NK-92 (cell line): ENCODE results near the gene CYP26A1.

Experiments
- DNase-seq: peaks from one replicate; lab custom pipeline; 2025; ENCODE audit not compliant: unreplicated experiment; lab: John Stamatoyannopoulos, UW

CYP26A1 gene, protein sequence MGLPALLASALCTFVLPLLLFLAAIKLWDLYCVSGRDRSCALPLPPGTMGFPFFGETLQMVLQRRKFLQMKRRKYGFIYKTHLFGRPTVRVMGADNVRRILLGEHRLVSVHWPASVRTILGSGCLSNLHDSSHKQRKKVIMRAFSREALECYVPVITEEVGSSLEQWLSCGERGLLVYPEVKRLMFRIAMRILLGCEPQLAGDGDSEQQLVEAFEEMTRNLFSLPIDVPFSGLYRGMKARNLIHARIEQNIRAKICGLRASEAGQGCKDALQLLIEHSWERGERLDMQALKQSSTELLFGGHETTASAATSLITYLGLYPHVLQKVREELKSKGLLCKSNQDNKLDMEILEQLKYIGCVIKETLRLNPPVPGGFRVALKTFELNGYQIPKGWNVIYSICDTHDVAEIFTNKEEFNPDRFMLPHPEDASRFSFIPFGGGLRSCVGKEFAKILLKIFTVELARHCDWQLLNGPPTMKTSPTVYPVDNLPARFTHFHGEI

DNA sequence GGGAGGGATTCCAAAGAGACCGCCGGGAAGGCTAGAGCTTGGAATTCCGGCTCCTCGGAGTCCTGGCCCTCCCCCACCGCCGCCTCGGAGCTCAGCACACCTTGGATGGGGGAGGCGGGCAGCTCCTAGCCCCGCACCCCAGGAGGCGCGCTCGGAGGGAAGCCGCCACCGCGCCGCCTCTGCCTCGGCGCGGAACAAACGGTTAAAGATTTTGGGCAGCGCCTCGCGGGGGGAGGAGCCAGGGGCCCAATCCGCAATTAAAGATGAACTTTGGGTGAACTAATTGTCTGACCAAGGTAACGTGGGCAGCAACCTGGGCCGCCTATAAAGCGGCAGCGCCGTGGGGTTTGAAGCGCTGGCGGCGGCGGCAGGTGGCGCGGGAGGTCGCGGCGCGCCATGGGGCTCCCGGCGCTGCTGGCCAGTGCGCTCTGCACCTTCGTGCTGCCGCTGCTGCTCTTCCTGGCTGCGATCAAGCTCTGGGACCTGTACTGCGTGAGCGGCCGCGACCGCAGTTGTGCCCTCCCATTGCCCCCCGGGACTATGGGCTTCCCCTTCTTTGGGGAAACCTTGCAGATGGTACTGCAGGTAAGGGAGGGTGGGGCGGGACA is at the start of gene CYP26A1:
CYP26A1 (plus strand) TSS at position 355 of the 608 bp plus-strand sequence; CDS start at position 397, 42 bp downstream.
- no peak for DNase-seq

DNA sequence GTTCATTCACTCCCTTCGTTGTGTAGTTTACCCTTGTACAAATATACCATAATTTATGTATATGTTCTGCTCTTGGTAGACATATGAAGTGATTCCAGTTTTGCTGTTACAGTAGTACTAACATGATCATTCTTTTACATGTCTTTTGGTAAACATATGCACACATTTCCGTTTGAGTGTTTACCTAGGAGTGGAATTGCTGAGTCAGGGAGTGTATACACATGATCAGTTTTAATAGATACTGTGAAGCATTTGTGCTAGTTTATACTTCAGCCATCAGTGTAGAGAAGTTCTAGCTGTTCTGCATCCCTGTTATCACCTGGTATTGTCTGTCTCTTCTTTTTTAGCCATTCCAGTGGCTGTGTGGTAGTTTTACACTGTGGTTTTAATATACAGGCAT is 47.6 kb upstream of the CYP26A1 start:
- DNase-seq: no peak

DNA sequence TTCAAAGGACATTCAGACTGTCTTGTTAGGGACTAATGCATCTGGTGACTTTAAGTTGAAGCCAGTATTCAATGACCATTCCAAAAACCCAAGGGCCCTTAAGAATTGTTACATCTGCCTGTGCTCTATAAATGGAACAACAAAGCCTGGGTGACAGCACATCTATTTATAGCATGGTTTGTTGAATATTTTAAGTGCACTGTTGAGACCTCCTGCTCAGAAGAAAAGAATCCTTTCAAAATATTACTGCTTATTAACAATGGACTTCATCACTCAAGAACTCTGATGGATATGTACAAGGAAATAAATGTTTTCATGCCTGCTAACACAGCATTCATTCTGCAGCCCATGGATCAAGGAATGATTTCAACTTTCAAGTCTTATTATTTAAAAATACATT is 46.2 kb upstream of the CYP26A1 start:
- DNase-seq: no peak

DNA sequence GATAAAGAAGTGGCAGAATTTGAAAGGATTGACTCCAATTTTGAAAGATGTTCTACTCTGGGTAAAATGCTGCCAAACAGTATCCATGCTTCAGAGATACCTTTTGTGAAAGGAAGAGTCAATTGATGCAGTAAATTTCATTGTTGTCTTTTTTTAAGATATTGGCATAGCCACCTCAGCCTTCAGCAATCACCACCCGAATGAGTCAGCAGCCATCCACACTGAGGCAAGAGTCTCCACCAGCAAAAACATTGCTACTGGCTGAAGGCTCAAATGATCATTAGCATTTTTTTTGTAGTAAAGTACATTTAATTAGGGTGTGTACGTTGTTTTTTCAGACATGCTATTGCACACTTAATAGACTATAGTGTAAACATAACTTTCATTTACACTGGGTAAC is 44.8 kb upstream of the CYP26A1 start:
- no peak for DNase-seq

DNA sequence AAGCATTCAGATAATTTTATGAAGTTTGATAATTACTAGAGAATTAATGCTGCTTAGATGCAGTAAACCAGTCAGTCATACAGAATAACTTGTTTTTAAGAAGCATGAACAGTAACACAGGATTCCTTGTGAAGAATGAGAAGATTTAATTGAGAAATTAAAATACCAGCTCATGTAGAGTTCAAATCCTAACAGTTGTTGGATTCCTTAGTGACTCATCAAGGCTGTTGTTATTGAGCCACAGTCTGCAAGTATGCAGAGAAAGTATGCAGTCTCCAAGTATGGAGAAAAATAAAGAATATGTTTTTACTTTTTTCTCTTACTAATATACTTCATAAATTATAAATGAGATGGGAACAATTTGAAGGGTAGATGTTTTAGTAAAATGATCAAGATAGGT is 43.3 kb upstream of the CYP26A1 start:
- no peak for DNase-seq

DNA sequence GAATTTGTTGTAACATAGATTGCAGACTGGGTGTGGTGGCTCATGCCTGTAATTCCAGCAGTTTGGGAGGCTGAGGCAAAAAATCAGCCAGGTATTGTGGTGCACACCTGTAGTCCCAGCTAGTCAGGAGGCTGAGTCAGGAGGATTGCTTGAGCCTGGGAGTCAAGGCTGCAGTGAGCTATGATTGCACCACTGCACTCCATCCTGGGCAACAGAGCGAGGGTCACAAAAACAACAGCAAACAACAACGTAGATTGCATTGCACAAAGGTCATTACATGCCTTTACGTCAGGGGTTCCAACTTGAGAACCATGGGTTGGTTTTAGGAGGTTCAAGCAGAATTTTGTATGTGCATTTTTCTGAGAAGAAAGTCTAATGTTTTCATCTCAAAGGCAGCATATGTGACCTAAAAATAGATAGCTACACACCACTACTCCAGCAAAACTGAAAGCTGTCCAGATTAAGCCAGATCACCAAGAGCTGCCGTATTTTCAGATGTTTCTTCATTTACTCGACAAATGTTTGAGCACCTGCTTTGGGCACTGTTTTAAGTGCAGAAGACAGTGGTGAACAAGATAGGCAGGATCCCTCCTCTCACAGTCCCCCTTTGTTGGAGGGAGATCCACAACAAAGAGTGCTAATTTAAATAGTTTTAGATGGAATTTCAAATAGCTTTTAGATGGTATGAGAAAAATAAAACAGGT is 41.4 kb upstream of the CYP26A1 start:
- DNase-seq: no peak

DNA sequence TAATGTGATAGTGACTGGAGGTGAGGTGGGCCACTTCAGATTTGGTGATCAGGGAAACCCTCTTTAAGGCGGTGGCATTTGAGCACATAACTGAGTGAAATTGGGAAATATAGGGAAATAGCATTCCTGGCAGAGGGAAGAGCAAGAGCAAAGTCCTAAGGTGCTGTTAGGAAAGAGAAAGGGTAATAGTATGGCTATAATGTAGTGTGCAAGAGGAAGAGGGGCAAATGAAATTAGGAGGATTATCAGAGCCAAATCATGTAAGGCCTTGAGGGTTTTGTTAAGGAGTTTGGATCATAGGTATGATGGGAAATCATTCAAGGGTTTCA is 40.9 kb upstream of the CYP26A1 start:
- DNase-seq: no peak

DNA sequence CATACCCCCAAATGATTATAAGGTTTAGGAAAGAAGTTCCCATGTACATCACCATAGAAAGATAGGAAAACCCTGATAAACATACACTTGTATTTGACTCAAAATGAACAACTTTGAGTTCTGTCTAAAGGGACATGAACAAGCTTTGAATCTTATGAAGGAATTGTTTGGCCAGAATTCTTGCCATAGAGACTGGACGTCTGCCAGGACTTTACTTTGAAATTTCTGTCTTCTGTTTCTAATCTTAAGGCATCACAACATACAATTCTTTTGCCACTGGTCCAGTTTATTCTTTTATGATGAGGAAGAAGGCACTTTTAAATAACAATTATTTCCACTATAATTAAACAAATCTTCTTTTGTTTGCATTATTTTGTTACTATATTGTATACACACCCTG is 39.3 kb upstream of the CYP26A1 start:
- no peak for DNase-seq

DNA sequence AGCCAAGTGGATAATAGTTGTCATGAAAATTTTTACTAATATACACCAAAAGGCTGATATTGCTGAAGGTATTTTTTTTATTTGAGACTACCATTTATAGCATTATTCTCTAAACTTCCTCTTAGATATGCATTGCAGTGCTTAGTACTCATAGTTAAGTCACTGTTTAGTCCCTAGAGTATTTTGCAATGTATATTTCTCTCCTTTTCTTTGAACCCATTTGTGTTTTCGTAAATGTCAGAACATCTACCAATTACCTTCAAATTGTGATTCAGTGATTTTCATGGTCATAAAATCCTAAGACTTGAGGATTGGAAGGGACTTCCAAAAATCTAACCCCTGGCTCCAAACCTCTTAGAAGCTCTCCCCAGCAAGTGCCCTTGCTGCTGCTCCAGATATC is 34.6 kb upstream of the CYP26A1 start:
- DNase-seq: no peak

DNA sequence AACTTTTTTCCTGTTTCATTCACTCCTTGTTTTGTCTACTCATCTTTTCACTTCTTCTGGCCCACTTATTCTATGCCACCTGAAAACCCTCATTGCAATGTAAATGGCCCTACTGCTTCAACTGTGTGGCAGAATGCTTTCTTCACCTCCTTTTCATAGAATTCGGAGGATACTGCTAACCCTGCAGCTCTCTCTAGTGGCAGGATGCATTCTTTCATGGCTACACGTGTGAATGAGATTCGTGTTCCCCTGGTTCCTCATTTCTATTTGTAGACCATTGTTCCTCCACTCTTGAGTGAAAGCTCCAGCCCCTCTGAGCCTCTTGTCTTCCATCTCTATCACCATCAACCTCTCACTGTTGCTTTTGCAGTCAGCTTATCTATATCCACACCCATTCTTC is 34.0 kb upstream of the CYP26A1 start:
- DNase-seq: no peak

DNA sequence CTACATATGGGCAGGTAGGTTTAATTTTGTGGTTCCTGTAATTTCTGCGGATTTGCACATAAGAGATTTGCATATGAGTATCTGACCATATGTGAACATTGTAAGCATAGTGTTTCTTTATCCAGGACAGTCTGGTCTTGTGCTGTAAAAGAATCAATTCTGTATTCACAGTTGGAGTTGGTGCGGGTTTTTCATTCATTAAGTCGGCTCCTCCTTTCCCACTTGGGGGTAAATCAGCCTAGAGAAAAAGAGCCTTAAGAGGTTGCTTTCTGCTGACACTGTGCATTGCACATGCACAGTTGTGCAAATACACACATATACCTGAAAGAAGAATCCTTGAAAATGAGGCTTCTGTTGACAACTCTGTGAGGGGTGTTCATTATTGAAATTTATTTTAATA is 19.2 kb upstream of the CYP26A1 start:
- no peak for DNase-seq

DNA sequence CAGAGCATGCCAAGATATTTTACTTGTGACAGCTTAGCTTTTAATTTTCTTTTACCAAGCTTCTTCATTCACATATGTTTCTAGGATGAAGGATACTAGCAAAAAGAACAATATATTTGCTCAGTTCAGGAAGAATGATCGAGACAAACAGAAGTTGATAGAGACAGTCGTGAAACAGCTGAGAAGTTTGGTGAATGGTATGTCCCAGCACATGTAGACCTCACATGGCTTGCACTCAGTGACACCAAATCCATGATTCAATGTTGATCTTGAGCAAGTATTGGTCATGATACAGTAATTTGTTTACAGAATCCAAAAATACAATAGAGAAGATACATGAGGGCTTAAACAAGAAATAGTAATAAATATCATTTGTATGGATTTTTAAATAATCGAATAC is 15.6 kb upstream of the CYP26A1 start:
- DNase-seq: no peak

DNA sequence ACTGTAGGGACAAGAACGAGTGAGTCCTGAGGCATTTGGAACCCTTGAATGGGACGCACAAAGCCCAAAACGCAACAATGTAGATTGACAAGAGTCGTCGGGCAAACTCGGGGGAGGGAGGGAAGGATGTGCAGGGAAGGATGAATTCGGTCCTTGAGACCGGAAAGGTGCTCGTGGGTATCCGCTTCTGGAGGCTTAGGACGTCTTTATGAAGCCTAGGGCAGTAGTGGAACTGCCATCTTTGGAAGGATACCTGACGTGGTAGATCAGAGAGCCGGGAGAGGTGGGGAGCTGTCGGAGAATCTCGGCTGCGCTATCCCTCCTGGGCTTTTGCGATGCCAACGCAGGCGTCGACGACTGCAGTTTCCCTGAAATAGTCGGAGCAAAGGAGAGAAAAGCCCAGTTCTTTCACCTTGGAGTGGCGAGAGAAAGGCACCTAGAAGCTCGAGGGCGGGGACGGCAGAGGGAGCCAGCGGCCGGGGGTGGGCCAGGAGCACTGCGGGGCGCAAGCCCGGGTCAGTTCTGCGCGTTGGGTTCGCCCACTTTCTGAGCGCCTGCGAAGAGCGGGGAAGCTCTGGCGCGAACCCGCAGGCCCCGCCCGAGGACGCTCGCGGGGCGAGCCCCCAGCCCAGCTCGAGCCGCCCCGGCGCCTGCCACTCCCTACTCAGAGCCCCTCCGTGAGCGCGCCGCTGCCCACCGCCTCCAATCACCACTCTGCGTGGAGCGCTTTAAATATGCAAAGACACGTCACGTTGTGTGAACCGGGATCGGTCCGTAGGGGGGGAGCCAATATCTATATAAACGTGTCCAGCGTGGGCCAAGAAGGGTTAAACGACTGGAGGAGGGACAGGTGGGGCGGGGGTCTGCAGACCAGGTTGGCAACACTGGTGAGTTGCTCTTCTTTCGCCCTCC is 13.5 kb upstream of the CYP26A1 start, which contains the start of gene CYP26C1:
CYP26C1 (plus strand) TSS at position 824 of the 912 bp plus-strand sequence. CDS start 466 bp downstream, outside the sequence.
- no peak for DNase-seq

DNA sequence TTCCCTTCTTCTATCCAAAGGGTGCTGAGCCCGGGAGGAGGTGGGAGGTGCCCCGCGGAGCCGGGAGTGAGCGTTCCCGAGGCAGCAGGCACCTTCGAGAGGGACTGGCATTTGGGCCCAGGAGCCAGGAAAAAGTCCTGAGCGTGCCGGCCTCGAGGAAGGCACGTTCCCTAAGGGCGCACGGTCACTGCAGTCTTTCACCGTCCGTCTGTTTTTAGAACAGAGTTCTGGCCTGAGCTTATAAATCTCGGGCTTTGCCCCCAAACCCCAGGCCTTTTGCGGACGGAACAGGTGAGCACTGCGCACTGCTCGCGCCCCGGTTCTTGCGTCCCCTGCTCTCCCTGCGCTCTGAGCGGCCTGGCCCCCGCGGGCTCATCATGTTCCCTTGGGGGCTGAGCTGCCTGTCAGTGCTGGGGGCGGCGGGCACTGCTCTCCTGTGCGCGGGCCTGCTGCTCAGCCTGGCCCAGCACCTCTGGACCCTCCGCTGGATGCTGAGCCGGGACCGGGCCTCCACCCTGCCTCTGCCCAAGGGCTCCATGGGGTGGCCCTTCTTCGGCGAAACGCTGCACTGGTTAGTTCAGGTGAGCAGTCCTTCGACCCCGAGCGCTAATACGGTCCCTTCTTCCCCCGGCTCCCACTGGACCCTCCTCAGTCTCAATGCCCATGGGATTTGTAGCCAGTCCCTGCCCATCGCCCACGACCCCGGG is 12.7 kb upstream of the CYP26A1 start:
- no peak for DNase-seq

DNA sequence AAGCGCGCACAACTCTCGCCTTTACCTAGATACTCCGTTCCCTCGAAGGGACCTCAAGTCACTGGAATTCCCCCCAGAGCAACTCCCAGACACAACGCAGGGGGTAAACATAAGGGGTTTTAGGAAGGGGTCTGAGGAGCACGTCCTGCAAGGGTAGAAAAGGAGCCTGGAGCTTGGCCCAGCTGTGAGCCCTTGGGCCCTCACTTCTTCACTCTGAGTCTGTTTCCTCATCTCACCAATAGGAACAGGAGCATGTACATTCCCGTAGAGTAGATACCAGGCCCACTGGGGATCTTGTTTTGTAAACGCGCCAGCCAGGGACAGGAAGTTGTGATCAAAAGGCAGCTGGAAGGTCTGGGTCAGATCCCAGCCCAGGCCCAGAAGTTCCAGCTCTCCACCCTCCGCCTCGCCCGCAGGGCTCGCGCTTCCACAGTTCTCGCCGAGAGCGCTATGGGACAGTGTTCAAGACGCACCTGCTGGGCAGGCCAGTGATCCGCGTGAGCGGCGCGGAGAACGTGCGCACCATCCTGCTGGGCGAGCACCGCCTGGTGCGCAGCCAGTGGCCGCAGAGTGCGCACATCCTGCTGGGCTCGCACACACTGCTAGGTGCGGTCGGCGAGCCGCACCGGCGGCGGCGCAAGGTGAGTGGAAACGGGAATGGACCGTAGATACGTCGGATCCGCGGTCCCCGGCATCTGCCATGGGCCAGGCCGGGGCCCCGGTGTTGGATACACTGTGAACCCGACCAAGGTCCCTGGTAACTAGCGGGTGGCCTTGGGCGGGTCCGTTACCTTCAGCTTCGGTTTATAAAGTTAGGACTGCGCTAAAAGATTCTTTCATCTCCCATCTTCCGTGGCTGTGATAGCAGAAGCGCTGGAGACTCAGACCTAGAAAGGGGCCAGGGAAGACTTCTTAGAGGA is 11.8 kb upstream of the CYP26A1 start:
- no peak for DNase-seq

DNA sequence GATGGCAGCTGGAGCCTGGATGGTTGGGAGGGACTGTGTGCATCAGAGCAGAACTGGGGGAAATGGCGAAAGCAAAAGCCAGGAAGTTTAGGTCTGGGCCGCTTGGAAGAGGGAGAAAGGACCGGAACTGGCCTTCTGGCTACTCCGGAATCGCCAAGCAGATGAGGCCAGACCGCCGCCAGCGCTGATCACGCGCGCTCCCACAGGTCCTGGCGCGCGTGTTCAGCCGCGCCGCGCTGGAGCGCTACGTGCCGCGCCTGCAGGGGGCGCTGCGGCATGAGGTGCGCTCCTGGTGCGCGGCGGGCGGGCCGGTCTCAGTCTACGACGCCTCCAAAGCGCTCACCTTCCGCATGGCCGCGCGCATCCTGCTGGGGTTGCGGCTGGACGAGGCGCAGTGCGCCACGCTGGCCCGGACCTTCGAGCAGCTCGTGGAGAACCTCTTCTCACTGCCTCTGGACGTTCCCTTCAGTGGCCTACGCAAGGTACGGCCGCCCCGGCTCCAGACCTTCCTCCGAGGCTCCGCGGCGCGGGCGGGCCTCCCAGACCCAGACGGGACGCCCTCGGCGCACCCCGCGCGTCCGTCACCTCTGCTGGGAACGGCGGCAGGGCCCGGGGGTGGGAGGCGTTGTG is 11.1 kb upstream of the CYP26A1 start:
- no peak for DNase-seq

DNA sequence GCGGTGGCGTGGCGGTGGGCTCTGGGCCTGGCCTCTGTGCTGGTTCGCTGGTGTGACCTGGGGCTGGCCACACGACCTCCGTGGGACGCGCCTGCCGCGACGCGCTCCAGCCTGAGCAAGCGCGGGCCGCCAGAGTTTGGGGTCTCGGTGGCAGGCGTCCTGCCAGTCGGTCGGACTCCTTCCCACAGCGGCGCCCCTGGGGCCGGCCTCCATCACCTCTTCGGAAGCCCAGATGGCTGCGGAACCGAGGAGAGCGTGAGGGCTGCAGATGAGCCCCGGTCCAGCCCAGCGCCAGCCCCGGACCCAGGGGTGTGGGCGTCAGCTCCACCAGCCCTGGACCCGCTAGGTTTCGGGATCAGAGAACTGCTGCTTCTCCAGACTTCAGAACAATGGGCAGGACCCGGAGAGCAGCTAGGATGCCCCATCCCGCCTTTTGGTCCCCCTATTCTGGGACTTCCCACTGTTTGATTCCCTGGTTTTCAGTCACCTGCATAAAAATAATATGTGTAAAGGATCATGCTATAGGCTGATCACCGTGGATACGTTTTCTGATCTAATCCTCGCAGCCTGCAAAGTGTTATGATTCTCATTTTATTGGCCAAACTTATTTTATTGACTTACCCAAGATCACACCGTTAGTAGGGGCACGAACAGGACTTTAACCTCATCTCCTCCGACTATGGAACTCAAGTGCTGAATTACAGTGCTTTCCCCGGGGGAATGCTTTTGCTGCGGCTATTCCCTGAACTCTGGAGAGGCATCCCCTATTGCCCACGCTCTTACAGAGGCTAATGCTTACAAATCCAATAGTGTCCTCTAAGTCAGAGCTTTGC is 10.3 kb upstream of the CYP26A1 start:
- no peak for DNase-seq
